IPS-18c (cell line): Measurements from ENCODE around the gene GAB3.

Experiments used
- H3K4me3 ChIP-seq: 2 replicates; pipeline ENCODE4 v1.7.0; 2013; ENCODE audit warnings: low read depth, mild to moderate bottlenecking, low read length, moderate library complexity; ENCODE audit not compliant: insufficient read depth
- H3K9me3 ChIP-seq: one replicate; pipeline ENCODE4 v1.6.1; 2013; ENCODE audit warnings: mild to moderate bottlenecking, low read length, moderate library complexity; ENCODE audit not compliant: control insufficient read depth, insufficient read depth

GAB3 gene, protein sequence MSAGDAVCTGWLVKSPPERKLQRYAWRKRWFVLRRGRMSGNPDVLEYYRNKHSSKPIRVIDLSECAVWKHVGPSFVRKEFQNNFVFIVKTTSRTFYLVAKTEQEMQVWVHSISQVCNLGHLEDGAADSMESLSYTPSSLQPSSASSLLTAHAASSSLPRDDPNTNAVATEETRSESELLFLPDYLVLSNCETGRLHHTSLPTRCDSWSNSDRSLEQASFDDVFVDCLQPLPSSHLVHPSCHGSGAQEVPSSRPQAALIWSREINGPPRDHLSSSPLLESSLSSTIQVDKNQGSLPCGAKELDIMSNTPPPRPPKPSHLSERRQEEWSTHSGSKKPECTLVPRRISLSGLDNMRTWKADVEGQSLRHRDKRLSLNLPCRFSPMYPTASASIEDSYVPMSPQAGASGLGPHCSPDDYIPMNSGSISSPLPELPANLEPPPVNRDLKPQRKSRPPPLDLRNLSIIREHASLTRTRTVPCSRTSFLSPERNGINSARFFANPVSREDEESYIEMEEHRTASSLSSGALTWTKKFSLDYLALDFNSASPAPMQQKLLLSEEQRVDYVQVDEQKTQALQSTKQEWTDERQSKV

DNA sequence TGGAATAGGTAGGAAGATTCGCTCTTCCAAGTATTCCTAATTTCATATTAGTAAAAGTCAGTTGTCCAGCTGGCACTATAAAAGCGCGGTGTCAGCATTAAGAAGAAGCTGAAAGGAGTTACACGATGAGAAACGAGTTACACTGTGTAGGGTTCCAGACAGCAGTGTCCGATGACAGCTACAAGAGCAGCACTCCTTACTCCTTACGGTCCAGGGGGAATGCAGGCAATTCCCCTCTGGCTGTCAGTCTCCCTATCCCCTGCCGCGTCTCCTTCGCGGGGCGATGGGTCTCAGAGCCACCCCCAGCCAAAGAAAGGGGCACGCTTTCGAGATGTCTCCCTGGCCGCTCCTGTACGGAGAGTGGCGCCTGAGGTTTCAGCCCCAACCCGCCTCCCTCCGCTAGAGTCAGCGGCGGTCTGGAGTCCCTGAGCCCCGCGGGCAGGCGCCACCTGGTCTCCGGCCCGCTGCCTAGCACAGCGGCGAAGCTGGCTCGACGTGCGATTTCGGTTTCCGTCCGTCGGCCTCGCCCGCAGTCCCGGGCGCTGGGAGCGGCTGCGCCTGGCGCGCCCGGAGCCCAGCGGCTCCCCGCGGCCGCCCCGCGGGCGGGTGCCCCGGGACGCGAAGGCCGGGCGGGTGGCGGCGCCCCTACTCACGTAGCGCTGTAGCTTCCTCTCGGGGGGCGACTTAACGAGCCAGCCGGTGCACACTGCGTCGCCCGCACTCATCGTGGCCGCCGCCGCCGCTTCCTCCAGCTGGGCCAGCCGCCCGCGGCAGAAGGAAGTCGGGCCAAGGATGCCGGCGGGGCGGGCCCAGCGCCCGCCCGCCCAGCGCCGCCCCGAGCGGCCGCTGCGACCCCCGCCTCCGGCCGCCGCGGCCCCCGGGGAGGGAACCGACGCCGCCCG, at the start of gene GAB3:
Gene GAB3 (minus strand): TSS at position 777 of the 902 bp plus-strand sequence. CDS start 52 bp downstream, at position 725.
- H3K4me3 ChIP-seq, result peak within 1 kb of the TSS; percentile 46; the same call in 1 of the 2 replicates
- H3K9me3 ChIP-seq, result peaks cover 11% of the 10 kb centered on the region

DNA sequence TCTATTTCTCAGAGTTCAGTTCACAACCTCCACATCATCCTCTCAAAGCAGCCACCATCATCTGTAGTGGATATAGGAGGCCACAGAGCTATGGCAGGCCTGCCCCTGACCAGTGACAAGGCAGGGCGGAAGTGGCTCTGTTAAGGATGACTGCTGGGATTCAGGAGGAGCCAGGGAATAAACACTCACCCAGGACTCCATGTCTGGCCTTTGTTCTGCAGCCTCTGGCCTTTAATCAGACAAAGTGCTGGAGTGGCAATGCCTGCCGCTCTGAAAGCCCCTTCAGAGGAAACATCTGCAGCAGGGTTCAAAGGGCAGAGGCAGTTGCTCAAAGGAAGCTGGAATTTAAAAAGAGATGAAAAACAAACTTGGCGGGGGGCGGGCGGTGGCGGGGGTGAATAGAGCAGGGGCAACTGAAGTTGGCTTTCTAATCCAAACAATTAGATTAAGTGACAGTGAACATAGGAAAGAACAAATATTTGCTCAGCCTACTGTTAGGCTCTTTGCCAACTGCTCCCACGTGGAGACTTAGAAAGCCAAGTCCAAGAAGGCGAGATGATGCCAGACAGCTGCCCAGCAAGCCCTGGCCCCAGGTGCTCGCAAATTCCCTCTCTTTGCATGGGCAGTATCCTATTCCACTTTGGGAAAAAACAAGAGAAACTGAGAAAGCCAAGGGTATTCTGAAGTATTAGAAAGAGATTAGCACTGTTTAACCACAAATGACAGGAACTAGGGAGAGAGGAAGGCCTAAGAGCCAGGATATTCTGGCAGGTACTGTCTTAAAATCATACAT, 48.9 kb upstream of the GAB3 start:
- Histone ChIP-seq H3K9me3 (peaks cover 7% of the 10 kb centered on the region), H3K4me3 (no peak overlapping the region; the same call in 1 of the 2 replicates)

DNA sequence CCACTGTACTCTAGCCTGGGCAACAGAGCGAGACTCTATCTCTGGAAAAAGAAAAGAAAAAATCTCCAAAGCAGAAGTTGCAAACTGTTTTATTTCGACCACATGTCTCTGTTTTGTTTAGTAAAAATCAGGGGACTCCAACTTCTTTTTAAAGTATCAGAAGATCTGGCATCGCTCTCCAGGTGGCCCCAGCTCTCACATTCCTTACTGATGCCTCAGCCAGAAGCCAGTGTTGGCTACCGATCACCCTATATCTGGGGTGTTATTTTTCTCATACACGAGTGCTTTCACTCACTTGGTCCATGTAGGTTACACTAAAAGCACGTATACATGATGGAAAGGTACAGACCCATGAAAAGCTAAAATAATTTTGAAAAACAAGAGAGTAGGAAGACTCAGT, 46.1 kb upstream of the GAB3 start:
- H3K4me3 ChIP-seq, result no peak overlapping the region
- H3K9me3 ChIP-seq, result peaks cover 4% of the 10 kb centered on the region

DNA sequence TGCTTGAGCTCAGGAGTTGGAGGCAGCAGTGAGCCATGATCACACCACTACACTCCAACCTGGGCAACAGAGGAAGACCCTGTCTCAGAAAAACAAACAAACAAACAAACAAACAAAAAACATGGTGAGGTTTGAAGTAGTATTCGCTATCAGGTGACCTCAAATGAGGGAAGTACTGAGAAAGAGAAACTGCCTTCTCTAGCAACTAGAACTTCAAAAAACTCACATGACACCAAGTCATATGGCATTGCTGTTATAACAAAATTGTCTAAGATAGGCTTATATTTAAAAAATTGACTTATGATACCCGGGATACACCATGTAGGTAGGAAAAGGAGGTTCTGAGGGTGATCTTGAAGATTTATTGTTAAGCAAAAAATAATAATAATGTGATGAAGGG, 44.1 kb upstream of the GAB3 start:
- peaks cover 7% of the 10 kb centered on the region for H3K9me3 ChIP-seq
- no peak overlapping the region for H3K4me3 ChIP-seq

DNA sequence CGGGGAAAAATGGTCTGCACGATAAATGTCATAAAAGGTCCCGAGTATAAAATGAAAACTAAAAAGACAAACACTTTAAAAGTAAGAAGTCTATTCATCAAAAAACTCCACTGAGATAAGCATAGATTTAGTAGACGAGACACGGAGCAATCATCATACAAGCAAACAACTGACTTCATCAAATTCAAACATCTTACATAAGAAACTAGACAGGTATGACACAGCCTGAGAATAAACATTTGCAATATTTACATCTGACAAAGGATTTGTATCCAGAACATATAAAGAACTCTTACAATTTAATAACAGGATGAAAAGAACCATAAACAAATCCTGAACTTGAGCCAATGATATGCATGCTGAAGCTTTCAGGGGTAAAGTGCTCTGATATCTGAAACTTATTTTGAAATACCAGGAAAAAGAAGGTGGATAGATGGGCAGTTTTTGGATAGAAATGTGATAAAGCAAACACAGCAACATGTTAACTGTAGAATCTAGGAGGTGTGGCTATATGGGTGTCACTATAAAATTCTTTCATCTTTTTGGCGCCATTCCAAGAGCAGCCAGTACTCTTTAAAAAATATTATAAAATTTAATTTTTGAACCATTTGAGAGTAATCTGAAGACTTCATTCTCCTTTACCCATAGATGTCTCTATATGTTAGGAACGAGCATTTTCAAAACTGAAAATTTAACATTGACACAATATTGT, 42.4 kb upstream of the GAB3 start:
- H3K9me3 ChIP-seq, result peaks cover 9% of the 10 kb centered on the region
- H3K4me3 ChIP-seq, result no peak overlapping the region

DNA sequence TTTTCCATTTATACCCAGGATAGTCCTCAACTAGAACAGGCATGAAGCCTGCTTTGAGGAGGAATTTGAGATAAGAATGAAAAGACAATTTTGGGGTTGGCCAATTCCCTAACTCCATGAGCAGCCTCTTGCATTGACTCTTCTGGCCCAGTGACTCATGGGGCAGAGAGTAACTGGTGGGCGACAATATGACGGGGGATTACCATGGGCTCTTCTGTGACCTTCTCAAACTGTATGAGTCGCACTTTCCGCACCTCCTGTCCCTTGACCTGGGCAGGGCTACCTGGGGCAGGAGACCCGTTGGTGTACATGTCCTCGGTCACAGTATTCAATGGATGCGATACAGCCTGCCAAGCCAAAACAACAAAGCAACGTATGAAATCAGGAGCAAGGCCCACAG, 41.1 kb upstream of the GAB3 start:
- H3K4me3 ChIP-seq, result no peak overlapping the region
- H3K9me3 ChIP-seq, result peaks cover 9% of the 10 kb centered on the region

DNA sequence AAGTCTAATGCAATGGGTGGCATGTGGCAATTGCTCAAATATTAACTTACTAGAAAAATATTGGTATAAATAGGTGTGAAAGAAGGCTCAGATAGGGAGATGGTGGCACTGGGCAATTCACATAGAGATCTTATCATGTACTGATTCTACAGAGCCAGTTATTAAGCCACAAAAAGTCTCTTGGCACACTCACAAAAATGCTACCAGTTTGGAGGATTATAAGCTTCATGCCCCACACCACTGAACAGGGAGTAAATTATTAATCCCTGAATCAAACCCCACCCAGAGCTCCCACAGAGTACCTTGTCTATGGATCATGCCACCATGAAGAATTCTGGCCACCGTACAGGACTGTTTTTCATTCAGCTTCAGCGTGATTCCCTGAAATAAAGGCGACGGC, 40.6 kb upstream of the GAB3 start:
- Histone ChIP-seq H3K4me3 (no peak overlapping the region), H3K9me3 (peaks cover 9% of the 10 kb centered on the region)

DNA sequence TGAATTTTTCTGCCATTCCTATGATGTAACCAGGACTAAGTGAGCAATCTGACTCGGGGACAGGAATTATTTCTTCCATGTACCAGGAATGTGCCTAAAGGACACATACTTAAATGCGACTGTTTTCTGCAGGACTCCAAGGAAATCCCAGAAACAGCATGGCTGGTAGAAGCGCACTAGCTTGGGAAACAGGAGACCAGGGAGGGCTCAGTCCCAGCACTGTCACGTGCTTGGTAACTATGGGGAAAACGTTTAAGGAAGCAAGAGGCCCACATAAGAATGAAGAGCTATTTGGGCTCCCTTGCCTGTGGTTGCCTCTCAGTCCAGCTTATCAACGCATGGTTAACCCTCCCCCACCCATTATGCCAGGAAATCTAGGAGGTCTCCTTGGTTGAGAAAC, 34.8 kb upstream of the GAB3 start:
- Histone ChIP-seq H3K9me3 (peaks cover 12% of the 10 kb centered on the region), H3K4me3 (no peak overlapping the region)

DNA sequence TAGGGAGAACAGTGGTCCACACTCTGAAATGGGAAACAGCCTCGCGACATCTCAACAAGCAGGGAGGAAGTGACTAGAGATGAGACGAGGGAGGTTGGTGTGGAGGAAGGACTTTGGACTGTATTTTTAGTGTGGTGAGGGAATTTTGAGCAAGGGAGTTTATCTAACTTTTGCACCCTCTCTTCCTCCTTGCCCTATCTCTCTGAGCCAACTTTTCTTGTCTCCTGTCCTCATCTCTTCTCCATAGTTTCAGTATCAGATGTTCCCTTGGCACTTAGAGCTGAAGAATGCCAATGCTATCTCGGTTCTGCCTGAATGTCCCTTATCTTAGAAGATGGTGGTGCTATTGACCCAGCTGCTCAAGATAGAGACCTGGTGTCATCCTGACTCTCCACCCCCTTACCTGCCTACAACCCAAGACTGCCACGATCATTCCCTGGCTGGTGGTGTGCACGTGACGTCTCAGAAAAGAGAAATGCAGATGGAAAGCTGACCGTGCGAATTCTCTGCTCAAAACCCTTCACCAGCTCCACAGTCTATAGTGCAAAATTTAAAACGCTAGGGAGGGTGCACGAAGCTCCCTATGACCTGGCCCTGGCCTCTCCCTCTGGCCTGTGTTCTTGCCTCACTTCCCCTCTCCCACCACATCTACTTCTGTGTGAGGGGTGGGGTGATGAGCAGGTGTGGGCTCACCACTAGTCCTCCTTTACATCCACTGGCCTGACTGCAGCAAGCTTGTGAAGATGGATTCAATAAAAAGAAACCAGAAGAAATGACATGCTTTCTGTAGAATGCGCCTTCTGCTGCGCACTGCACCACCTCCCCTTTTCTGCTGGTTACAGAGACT, 33.5 kb upstream of the GAB3 start:
- Histone ChIP-seq H3K9me3 (peaks cover 12% of the 10 kb centered on the region), H3K4me3 (peak overlapping the region; percentile 15; the same call in 1 of the 2 replicates)

DNA sequence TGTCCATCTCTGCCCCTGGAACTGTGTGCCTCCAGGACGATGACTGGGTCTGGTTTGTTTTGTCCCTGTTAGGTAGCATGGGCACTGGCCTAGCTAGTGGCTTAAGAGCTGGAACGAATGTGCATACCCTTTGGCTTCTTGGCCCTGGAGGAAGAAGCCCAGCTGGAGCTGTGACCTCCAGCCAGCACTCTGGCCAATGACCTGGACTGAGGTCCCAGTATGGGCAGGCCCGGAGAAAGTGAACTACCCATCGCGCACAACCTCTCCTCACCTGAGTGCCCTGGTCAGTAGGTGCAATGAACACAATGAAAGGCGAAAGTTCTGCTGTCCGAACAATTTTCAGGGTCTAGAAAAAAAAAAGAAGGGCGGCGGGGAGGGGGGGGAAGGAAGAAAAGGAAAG, 30.1 kb upstream of the GAB3 start:
- peaks cover 9% of the 10 kb centered on the region for H3K9me3 ChIP-seq
- H3K4me3 ChIP-seq, result no peak overlapping the region

DNA sequence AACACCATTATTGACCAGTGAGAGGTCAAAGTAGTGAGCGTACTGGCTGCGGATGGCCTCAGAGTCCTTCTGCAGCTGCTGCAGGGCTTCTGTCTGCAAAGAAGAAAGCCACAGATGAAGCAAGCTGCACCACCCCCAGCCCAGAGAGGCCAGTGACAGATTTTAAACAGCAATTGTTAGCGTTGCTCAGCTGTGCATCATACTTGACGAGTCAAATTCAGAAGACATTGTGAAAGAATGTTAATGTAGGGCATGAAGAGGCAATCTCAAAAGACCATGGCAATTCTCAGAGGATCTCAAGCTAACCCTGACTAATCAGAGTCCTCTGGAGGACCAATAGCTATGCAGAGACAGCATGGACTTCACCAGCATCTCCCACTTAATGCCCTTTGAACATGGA, 28.4 kb upstream of the GAB3 start:
- Histone ChIP-seq H3K4me3 (no peak overlapping the region), H3K9me3 (peaks cover 9% of the 10 kb centered on the region)

DNA sequence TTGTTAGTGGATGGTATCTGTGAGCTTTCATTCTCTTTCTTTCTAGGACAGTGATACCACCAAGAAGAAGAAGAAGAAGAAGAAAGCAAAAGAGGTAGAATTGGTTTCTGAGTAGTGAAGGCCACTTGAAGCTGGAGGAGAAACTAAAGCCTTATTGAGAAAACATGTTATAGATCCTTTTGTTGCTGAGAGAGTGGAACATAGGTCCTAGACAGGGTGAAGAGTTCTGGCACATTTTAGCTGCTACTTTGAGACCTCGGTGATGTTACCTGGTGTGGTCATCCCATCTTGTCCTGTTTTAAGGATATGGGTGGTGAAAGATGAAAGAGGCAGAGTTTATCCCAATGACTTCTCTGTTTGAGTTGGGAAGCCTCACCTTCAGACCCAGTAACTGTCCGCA, 25.9 kb upstream of the GAB3 start:
- H3K9me3 ChIP-seq, result peaks cover 7% of the 10 kb centered on the region
- H3K4me3 ChIP-seq, result no peak overlapping the region

DNA sequence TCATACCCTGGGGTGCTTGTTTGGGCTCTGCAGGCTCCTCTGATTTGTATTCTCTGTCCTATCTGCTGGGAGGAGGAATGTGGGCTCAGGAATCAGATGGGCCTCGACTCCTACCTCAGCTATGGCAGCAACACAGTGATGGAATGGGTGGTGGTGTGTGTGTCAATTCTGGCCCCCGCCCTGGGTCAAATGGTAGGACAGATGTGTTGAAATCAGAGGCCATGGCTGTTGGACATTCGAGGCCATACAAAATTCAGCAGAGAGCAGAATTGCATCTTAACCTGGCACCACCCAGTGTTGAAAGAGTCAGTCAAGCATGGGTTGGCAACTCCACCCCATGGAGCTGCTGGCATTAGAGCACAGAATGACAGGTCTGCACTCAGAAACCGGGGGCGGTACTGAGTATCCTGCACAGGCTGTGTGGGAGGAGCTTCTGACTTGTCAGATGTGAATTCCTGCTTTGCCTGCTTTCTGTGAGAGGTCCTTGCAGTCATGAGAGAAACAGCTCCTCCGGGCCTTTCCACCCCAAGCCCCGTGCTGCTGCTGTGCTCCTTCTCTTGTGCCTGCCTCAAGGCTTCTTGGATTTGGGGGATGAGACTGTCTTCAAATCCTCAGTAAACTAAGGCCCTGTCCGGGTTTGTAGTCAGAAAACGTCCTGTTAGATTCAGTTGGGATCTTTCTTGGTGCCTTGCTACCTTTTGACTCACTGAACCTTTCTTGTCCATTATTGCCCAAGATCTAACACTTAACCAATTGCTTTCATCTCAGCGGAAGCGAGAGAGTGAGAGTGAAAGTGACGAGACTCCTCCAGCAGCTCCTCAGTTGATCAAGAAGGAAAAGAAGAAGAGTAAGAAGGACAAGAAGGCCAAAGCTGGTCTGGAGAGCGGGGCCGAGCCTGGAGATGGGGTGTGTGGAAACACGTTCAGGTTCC, 24.8 kb upstream of the GAB3 start:
- H3K4me3 ChIP-seq, result no peak overlapping the region
- H3K9me3 ChIP-seq, result peaks cover 3% of the 10 kb centered on the region

DNA sequence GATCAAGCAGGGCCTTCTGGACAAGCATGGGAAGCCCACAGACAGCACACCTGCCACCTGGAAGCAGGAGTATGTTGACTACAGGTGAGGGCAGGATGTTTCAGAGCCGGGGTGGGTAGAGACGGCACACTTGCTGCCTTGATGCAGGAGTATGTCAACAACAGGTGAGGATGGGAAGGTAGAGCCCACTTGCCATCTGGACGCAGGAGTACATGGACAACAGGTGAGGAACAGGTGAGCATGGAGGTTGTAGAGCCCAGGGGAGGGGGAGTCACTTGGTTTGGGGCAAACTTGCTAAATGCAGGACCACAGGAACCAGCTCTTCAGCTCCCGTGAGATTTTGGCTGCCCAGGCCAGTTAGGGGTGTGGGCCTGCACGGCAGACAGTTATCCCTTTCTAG, 23.7 kb upstream of the GAB3 start:
- Histone ChIP-seq H3K4me3 (no peak overlapping the region; the same call in 1 of the 2 replicates), H3K9me3 (peaks cover 3% of the 10 kb centered on the region)
